Liver (tissue), 3 donors: ENCODE results near the gene PTGER2.

ENCODE experiments used
- EGR1 ChIP-seq, 2 donors: IDR thresholded peaks; 2 replicates each; pipeline ENCODE4 v1.6.1; 2016 to 2018; ENCODE audit warnings: antibody characterized with exemption in 2 of 2, low read depth in 2 of 2
- FOXA1 ChIP-seq: IDR thresholded peaks from 2 replicates; pipeline ENCODE4 v1.6.1; 2016; ENCODE audit warnings: antibody characterized with exemption
- HNF4A ChIP-seq, 2 donors: conservative IDR thresholded peaks; 2 replicates each; pipeline ENCODE4 v1.6.1; 2016; ENCODE audit warnings: antibody characterized with exemption in 2 of 2, mild to moderate bottlenecking in 2 of 2
- HNF4G ChIP-seq: IDR thresholded peaks from 2 replicates; pipeline ENCODE4 v1.6.1; 2016; ENCODE audit warnings: antibody characterized with exemption
- JUND ChIP-seq, 2 donors: IDR thresholded peaks; 2 replicates each; pipeline ENCODE4 v1.6.1; 2016; ENCODE audit warnings: antibody characterized with exemption in 2 of 2
- RAD21 ChIP-seq, 2 donors: IDR thresholded peaks; 2 replicates each; pipeline ENCODE4 v1.6.1; 2016; ENCODE audit warnings: antibody characterized with exemption in 2 of 2, mild to moderate bottlenecking in 2 of 2
- SP1 ChIP-seq: IDR thresholded peaks from 2 replicates; pipeline ENCODE4 v1.6.1; 2018; ENCODE audit warnings: antibody characterized with exemption, mild to moderate bottlenecking
- TAF1 ChIP-seq: conservative IDR thresholded peaks from 2 replicates; pipeline ENCODE4 v1.6.1; 2016; ENCODE audit warnings: antibody characterized with exemption, mild to moderate bottlenecking
- YY1 ChIP-seq: IDR thresholded peaks from 2 replicates; pipeline ENCODE4 v1.6.1; 2016; ENCODE audit warnings: antibody characterized with exemption, mild to moderate bottlenecking
- TF ChIP-seq, protein P1 (sequence below): fragments of 150-350 bp; IDR thresholded peaks from 2 replicates; pipeline ENCODE4 v1.5.1; 2017; ENCODE audit warnings: improper control_type of control experiment, low read depth, low read length; ENCODE audit not compliant: missing input control
- TF ChIP-seq, protein P2 (sequence below): IDR thresholded peaks from 2 replicates; pipeline ENCODE4 v1.6.1; 2016; ENCODE audit warnings: antibody characterized with exemption
- TF ChIP-seq, protein P3 (sequence below): IDR thresholded peaks from 2 replicates; pipeline ENCODE4 v1.6.1; 2016; ENCODE audit warnings: antibody characterized with exemption, mild to moderate bottlenecking
- TF ChIP-seq, protein P4 (sequence below): IDR thresholded peaks from 2 replicates; pipeline ENCODE4 v1.6.1; 2016; ENCODE audit warnings: antibody characterized with exemption
- TF ChIP-seq, protein P5 (sequence below): IDR thresholded peaks from 2 replicates; pipeline ENCODE4 v1.6.1; 2016; ENCODE audit warnings: antibody characterized with exemption
- donor health status: healthy.
- donor health status: healthy.

DNA sequence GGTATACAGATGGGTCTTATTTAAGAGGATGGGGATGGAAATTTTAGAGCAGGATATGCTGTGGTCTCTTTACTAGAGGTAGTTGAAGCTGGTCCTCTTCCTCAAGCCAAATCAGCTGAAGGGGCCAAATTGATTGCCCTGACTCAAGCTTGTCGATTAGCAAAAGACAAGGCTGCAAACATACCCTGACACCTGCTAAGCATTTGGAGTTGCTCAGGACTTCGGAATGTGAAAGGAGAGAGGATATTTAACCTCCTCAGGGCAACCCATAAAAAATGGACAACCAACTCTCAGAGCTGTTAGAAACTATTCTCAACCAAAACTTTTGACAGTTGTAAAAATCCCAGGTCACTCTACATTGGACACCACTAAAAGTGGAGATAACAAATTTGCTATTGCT lies 31.0 kb upstream of the PTGER2 start:
- TF ChIP-seq SP1 (no peak), RAD21 (IDR thresholded peaks at IDR 0.05) (no peak), HNF4A (conservative IDR thresholded peaks at IDR 0.05) (no peak), TAF1 (no peak), YY1 (no peak), HNF4G (no peak), FOXA1 (no peak), JUND (IDR thresholded peaks at IDR 0.05) (no peak), EGR1 (IDR thresholded peaks at IDR 0.05; ENCODE audit: low read depth in 2 of 2) (no peak)
- TF ChIP-seq, protein P1, sequence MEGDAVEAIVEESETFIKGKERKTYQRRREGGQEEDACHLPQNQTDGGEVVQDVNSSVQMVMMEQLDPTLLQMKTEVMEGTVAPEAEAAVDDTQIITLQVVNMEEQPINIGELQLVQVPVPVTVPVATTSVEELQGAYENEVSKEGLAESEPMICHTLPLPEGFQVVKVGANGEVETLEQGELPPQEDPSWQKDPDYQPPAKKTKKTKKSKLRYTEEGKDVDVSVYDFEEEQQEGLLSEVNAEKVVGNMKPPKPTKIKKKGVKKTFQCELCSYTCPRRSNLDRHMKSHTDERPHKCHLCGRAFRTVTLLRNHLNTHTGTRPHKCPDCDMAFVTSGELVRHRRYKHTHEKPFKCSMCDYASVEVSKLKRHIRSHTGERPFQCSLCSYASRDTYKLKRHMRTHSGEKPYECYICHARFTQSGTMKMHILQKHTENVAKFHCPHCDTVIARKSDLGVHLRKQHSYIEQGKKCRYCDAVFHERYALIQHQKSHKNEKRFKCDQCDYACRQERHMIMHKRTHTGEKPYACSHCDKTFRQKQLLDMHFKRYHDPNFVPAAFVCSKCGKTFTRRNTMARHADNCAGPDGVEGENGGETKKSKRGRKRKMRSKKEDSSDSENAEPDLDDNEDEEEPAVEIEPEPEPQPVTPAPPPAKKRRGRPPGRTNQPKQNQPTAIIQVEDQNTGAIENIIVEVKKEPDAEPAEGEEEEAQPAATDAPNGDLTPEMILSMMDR = no peak
- TF ChIP-seq, protein P2, sequence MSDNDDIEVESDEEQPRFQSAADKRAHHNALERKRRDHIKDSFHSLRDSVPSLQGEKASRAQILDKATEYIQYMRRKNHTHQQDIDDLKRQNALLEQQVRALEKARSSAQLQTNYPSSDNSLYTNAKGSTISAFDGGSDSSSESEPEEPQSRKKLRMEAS = no peak
- TF ChIP-seq, protein P3, sequence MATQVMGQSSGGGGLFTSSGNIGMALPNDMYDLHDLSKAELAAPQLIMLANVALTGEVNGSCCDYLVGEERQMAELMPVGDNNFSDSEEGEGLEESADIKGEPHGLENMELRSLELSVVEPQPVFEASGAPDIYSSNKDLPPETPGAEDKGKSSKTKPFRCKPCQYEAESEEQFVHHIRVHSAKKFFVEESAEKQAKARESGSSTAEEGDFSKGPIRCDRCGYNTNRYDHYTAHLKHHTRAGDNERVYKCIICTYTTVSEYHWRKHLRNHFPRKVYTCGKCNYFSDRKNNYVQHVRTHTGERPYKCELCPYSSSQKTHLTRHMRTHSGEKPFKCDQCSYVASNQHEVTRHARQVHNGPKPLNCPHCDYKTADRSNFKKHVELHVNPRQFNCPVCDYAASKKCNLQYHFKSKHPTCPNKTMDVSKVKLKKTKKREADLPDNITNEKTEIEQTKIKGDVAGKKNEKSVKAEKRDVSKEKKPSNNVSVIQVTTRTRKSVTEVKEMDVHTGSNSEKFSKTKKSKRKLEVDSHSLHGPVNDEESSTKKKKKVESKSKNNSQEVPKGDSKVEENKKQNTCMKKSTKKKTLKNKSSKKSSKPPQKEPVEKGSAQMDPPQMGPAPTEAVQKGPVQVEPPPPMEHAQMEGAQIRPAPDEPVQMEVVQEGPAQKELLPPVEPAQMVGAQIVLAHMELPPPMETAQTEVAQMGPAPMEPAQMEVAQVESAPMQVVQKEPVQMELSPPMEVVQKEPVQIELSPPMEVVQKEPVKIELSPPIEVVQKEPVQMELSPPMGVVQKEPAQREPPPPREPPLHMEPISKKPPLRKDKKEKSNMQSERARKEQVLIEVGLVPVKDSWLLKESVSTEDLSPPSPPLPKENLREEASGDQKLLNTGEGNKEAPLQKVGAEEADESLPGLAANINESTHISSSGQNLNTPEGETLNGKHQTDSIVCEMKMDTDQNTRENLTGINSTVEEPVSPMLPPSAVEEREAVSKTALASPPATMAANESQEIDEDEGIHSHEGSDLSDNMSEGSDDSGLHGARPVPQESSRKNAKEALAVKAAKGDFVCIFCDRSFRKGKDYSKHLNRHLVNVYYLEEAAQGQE = no peak
- TF ChIP-seq, protein P4, sequence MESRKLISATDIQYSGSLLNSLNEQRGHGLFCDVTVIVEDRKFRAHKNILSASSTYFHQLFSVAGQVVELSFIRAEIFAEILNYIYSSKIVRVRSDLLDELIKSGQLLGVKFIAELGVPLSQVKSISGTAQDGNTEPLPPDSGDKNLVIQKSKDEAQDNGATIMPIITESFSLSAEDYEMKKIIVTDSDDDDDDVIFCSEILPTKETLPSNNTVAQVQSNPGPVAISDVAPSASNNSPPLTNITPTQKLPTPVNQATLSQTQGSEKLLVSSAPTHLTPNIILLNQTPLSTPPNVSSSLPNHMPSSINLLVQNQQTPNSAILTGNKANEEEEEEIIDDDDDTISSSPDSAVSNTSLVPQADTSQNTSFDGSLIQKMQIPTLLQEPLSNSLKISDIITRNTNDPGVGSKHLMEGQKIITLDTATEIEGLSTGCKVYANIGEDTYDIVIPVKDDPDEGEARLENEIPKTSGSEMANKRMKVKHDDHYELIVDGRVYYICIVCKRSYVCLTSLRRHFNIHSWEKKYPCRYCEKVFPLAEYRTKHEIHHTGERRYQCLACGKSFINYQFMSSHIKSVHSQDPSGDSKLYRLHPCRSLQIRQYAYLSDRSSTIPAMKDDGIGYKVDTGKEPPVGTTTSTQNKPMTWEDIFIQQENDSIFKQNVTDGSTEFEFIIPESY = no peak
- TF ChIP-seq, protein P5, sequence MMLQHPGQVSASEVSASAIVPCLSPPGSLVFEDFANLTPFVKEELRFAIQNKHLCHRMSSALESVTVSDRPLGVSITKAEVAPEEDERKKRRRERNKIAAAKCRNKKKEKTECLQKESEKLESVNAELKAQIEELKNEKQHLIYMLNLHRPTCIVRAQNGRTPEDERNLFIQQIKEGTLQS = no peak
